A673 (cell line): ENCODE data around the gene TRMT10B. TPM values are rescaled to one million over a fixed set of nuclear protein-coding genes. Genes with fewer than 3 reads are reported as not detected.

ENCODE experiments used
- BruUV-seq: library from RNA; stranded (reverse); fragments of 400-500 nt; replicated peaks from 2 replicates; lab custom pipeline; 2021; lab: Mats Ljungman, UMichigan
- CTCF ChIA-PET: fragments of 300-600 bp; sonication (Branson Sonifier 250); formaldehyde crosslinking; loops from one replicate; lab custom pipeline; 2022; ENCODE audit warnings: antibody characterized with exemption; lab: Charles Lee
- POLR2A ChIA-PET: fragments of 300-600 bp; sonication (Branson Sonifier 250); formaldehyde crosslinking; loops from one replicate; lab custom pipeline; 2022; ENCODE audit warnings: antibody characterized with exemption; ENCODE audit not compliant: low non-redundant PET; lab: Charles Lee
- DNase-seq: peaks from one replicate; pipeline ENCODE4 v3.0.0-alpha.2; 2015; ENCODE audit warnings: low spot score
- H3K27ac ChIP-seq: fragments of 200-600 bp; sonication (generic); 2 replicates; pipeline ENCODE4 v1.5.1; 2016; ENCODE audit warnings: mixed run types, low read depth, mild to moderate bottlenecking, mixed read lengths, antibody characterized with exemption, low read length; ENCODE audit not compliant: poor library complexity, severe bottlenecking
- H3K27me3 ChIP-seq: fragments of 200-600 bp; sonication (generic); replicated peaks from 2 replicates; pipeline ENCODE4 v1.6.1; 2017; ENCODE audit warnings: mixed run types, low read depth, mild to moderate bottlenecking, mixed read lengths, antibody characterized with exemption, low read length; ENCODE audit not compliant: insufficient read depth, poor library complexity
- H3K36me3 ChIP-seq: fragments of 200-600 bp; sonication (generic); 2 replicates; pipeline ENCODE4 v1.6.1; 2016; ENCODE audit warnings: mixed run types, mild to moderate bottlenecking, mixed read lengths, antibody characterized with exemption, low read length; ENCODE audit not compliant: insufficient read depth, poor library complexity, severe bottlenecking
- H3K4me1 ChIP-seq: fragments of 200-600 bp; sonication (generic); 2 replicates; pipeline ENCODE4 v1.6.1; 2017; ENCODE audit warnings: mixed run types, mild to moderate bottlenecking, mixed read lengths, antibody characterized with exemption, low read length; ENCODE audit not compliant: insufficient read depth, poor library complexity, severe bottlenecking
- H3K4me3 ChIP-seq: fragments of 200-600 bp; sonication (generic); 2 replicates; pipeline ENCODE4 v1.5.1; 2016; ENCODE audit warnings: low read depth, mixed run types, mild to moderate bottlenecking, mixed read lengths, low read length; ENCODE audit not compliant: poor library complexity, severe bottlenecking
- H3K9me3 ChIP-seq: fragments of 200-600 bp; sonication (generic); 2 replicates; pipeline ENCODE4 v1.6.1; 2016; ENCODE audit warnings: mixed run types, low read depth, mild to moderate bottlenecking, mixed read lengths, antibody characterized with exemption, low read length; ENCODE audit not compliant: poor library complexity, severe bottlenecking
- EZH2 ChIP-seq: fragments of 200-600 bp; sonication (generic); IDR thresholded peaks from 2 replicates; pipeline ENCODE4 v1.6.1; 2017; ENCODE audit warnings: borderline replicate concordance, low read depth, mild to moderate bottlenecking, mixed read lengths, antibody characterized with exemption, low read length; ENCODE audit not compliant: poor library complexity, severe bottlenecking
- intact Hi-C: fragments of 100-400 bp; cut with micrococcal nuclease; formaldehyde crosslinking; loops from one replicate; pipeline ENCODE4 v1.10.0; 2022; ENCODE audit not compliant: unreplicated experiment
- total RNA-seq: library from RNA; stranded (reverse); gene quantifications from 2 replicates; pipeline ENCODE4 v1.2.3, GENCODE V29; 2021
- TF ChIP-seq, protein P1 (sequence below): fragments of 300-800, 200-600 bp; sonication (generic); conservative IDR thresholded peaks from 2 replicates; pipeline ENCODE4 v1.5.1; 2017; ENCODE audit warnings: low read depth, mild to moderate bottlenecking, antibody characterized with exemption, low read length, moderate library complexity, mixed read lengths

TRMT10B gene
- total RNA-seq, 1 experiment from 2014 or later = 7.8 TPM

- Histone ChIP-seq H3K4me1 (no peaks in the 10 kb centered on the region), H3K27me3 (no peaks in the 10 kb centered on the region), H3K9me3 (no peaks in the 10 kb centered on the region), H3K36me3 (no peaks in the 10 kb centered on the region), H3K27ac (no peak overlapping the region), H3K4me3 (no peak overlapping the region)
- no TSS peak for BruUV-seq
- intact Hi-C loops = no loop called here
- CTCF ChIA-PET = interaction anchor here (0.6 kb wide), 1 partner anchor 663 kb away, joined by 4 read pairs; no protein-coding TSS in a partner anchor
- no peak for TF ChIP-seq EZH2
- TF ChIP-seq, protein P1, sequence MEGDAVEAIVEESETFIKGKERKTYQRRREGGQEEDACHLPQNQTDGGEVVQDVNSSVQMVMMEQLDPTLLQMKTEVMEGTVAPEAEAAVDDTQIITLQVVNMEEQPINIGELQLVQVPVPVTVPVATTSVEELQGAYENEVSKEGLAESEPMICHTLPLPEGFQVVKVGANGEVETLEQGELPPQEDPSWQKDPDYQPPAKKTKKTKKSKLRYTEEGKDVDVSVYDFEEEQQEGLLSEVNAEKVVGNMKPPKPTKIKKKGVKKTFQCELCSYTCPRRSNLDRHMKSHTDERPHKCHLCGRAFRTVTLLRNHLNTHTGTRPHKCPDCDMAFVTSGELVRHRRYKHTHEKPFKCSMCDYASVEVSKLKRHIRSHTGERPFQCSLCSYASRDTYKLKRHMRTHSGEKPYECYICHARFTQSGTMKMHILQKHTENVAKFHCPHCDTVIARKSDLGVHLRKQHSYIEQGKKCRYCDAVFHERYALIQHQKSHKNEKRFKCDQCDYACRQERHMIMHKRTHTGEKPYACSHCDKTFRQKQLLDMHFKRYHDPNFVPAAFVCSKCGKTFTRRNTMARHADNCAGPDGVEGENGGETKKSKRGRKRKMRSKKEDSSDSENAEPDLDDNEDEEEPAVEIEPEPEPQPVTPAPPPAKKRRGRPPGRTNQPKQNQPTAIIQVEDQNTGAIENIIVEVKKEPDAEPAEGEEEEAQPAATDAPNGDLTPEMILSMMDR = no peak
- POLR2A ChIA-PET = no interaction called here
- DNase-seq = no peak
These were observed 15.7 kb downstream of the TRMT10B start for GRCh38 chr9:37769306-37769705.

DNA sequence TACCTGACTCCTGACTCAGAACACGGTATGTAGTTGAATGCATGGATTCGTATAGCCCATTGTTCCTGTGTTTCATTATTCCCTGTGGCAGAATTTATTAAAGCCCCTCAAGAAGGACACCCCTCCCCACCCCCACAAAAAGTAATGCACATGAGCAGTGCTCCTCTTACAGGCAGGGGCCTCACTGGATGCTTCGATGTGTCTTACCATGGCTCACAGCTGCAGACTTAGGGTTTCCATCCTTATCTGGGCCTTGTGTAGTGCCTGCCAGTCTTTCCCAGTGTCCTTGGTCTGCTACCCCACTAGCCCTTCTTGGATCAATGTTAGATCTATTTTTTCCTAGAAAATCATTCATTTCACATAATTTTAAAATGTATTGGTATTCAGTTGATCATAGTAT, 16.4 kb downstream of the TRMT10B start:
- intact Hi-C loops = no loop called here
- Histone ChIP-seq H3K4me1 (no peaks in the 10 kb centered on the region), H3K27ac (no peak overlapping the region), H3K36me3 (no peaks in the 10 kb centered on the region), H3K27me3 (no peaks in the 10 kb centered on the region), H3K4me3 (no peak overlapping the region), H3K9me3 (no peaks in the 10 kb centered on the region)
- ChIA-PET POLR2A (no interaction called here), CTCF (no interaction called here)
- TF ChIP-seq EZH2 = no peak
- TF ChIP-seq, protein P1 = no peak
- no TSS peak for BruUV-seq
- DNase-seq = no peak

- CTCF ChIA-PET = interaction anchor here (0.6 kb wide), 1 partner anchor 148 kb away, joined by 4 read pairs; no protein-coding TSS in a partner anchor
- POLR2A ChIA-PET = no interaction called here
- no peaks in the 10 kb centered on the region for H3K9me3 ChIP-seq
- H3K36me3 ChIP-seq = peaks cover 39% of the 10 kb centered on the region
- no peak for TF ChIP-seq EZH2
- TF ChIP-seq, protein P1 = no peak
- no peak overlapping the region for H3K27ac ChIP-seq
- DNase-seq = no peak
- intact Hi-C loops = no loop called here
- no peaks in the 10 kb centered on the region for H3K4me1 ChIP-seq
- BruUV-seq = no TSS peak
- H3K27me3 ChIP-seq = no peaks in the 10 kb centered on the region
- H3K4me3 ChIP-seq = no peak overlapping the region
These were observed 21.8 kb downstream of the TRMT10B start for GRCh38 chr9:37775216-37775919.
